D341Med (cell line): ENCODE results near the gene IQSEC2.

Experiments used
- DNase-seq: peaks from one replicate; pipeline ENCODE4 v3.0.0; 2012; ENCODE audit warnings: low spot score

IQSEC2 gene

DNA sequence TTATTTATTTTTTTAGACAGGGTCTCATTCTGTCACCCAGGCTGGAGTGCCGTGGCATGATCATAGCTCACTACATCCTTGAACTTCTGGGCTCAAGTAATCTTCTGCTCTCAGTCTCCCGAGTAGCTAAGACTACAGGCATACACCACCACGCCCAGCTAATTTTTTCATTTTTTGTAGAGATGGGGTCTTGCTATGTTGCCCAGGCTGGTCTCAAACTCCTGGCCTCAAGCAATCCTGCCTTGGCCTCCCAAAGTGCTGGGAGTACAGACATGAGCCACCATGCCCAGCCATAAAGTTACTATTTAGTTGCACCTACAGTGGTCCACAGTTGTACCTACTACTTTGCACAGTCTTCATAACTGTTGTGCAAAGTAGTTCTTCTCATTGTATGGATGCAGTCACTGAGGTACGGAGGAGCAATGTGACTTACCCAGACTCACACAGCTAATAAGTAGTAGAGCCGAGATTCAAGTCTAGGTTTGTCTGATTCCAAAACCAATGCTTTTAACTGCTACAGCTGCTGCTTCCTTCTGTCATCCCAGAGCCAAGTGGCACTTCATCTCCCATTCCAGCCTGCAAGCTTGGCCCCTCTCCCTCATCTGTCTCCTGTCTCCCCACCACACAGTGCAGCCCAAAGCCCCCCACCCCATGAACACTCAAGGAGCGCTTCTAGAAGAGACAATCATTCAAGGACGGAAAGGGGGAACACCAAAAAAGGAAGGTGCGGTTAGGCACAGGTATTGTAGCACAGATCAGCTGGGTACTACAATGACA is 24.0 kb upstream of the IQSEC2 start:
- DNase-seq: no peak

DNA sequence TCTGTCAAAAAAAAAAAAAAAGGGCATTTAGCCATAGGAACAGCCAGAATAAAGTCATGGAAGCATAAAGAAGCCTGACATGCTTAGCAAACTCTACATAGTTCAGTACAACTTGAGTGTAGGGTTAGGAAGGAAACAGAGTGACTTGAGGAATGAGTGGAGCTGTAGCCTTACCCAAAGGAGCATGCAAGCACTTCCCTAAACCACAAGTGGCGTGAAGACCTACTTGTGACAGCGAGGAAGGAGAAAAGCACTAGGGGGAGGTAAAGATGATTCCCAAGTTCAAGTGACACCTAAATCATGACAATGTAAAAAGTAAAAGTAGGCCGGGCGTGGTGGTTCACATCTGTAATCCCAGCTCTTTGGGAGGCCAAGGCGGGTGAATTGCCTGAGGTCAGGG is 21.8 kb upstream of the IQSEC2 start:
- no peak for DNase-seq

DNA sequence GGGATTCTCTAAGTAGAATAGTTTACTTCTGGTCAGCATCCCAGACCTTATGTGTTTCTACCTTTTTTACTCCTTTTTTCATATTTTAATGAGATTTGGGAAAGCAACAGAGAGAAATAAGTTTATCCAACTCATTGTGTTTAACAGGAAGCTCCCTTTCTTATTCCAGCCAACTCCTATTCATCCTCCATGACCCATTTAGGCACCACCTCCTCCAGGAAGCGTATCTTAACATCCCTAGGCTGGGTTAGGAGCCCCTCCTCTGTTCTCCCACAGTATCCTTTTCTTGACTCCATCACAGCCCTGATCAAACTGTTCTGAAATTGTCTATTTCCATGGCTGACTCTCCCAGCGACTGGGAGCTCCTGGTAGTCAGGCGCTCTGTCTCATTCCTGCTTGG is 18.8 kb upstream of the IQSEC2 start:
- DNase-seq: no peak

DNA sequence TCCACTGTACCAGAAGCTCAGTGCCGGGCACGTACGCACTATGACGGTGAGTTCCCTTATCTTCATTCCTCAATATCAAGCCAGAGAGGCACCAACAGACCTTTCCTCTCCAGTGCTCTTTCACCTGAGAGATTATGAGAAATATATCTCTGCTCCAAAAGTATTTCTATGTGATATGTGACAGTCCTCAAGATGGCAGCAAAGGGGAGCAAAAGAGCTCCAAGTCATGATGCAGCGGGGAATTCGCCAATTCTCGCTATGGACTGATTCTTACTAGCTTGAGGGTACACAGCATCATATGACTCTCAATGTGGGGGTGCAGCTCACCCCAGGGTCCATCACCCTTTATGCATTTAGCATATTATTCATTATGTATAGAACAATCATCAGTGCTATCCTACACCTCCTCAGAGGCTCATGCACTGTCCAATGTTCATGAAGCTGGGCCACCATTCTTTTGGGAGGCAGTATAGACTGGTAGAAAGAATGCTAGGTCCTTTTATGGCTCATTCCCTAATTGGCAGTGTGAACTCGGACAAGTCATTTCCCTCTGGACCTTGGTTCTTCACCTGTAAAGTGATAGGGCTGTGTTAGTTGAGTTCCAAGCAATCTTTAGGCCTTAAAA is 12.8 kb upstream of the IQSEC2 start:
- DNase-seq: no peak

DNA sequence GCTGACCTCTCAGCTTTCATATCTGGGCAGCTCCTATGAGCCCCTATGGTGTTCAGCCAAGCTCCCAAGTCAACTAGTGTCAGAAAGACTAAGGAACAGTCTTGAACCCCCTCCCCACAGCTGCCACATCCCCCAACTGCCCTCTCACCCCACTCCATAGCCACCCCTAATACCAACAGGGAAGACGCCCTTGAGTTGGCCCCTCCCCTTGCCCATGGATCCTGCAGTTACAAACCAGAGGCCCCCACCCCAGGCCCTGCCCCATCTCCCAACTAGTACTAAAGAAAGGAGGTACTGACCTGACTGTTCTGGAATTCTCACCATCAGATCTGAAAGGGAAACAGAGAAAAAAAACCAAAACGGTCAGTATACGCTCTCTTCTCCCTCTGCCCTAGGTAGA is 10.2 kb upstream of the IQSEC2 start:
- DNase-seq: no peak

DNA sequence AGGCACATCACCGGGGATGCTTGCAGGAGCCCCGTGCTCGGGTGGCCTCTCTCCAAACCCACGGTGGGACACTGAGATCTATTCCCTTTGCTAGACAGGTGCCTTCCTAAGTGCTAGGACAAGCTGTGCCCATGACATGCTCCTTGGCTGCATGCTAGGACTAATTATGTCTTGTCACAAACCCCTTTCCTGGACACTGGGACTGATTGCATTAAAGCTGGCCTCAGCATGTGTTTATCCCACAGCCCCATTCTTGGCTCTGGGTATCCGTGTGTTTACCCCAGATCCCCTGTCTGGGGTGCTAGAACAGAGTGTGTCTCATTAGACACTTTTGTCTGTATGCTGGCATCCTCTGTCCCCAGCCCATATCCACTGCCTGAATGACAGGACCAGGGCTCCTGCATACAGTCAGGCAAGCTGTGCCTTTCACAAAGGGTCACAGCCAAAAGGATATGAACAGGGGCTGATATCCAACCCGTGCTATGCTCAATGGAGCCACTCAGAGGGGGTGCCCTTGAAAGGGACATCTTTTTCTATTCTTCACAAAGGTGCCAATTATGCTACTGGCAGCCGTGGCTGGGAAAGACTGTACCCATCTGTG is 9.2 kb upstream of the IQSEC2 start:
- no peak for DNase-seq

DNA sequence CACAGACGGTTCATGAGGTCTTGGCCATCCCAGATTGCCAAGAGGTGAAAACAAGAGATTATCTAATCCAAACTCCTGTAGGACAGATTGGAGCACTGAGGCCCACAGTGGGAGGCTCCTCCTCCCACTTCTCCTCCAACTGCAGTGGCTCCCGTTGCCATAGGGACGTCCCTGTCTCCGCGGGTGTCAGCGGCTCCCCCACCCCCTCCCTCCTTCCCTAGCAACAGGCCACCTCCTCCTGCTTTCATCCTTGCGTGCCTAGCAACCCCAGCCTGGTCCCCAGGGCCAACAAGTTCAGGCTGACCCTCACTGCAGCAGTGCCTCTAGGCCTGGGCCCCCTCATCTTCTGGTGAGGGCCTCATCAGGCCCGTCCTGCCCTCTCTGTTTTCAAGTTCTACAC is 6.8 kb upstream of the IQSEC2 start:
- DNase-seq: no peak

DNA sequence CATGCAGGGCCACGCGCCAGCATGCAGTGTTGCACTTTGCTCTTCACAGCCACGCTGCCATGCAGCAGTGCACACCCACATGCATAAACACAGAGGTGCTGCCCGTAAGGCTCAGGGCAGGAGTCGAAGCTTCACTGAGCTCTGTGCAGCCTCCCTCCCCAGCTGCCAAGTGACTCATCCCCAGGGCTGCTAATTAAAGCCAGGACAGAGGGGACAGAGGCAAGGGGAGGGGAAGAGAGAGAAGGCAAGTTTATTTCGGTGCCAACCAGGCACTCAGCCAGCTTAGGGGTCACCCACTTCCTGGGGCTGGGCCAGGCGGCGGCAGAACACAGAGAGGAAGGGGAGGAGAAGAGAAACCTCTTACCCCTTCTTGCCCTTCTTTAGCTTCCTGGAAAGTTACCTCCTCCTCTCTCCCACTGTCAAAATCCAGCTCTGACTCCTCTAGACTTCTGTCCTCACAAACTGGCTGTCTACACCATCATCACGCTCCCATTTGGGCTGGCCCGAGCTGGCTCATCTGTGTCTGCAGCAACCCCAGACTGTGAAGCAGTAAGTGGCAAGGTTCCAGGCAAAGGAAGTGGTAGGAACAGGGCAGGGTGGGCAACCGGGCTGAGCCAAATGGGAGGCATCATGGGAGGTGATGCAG is 6.2 kb upstream of the IQSEC2 start:
- DNase-seq: no peak

DNA sequence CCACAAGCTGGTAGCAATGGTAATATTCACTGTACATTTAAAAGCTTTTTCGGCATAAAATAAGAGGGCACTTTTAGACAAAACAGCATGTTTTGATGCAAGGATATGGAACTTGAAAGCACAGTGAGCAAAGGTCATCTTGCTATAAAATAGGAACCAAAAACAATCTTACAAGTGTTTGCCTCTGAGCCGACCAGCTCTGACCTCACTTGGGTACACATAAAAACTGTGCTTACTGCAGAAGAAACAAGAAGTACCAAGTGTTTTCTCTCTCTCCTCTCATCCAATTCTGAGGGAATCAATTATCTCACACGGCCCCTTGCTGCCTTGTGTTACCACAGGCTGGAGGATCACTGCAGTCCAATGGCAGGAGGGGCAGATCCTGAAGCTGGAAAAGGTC is 4.8 kb upstream of the IQSEC2 start:
- DNase-seq: no peak

DNA sequence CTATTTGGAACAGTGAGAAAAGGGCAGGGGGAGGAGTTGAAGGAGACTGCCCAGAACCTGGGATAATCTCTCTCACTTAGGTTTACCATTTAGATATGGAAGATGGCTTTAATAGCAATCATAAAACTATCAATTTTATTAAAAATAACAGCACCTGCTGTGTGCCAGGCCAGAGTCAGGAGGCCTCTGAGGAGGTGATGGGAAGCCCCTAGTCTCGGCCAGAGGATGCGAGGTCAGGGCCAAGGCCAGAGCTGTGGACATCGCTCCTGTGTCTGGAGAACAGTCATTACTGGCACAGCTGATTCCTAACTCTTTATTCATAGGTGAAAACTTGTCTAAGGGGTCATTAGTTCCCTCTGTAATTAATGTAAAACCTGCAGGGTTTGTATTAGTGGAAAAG is 4.2 kb upstream of the IQSEC2 start:
- no peak for DNase-seq

DNA sequence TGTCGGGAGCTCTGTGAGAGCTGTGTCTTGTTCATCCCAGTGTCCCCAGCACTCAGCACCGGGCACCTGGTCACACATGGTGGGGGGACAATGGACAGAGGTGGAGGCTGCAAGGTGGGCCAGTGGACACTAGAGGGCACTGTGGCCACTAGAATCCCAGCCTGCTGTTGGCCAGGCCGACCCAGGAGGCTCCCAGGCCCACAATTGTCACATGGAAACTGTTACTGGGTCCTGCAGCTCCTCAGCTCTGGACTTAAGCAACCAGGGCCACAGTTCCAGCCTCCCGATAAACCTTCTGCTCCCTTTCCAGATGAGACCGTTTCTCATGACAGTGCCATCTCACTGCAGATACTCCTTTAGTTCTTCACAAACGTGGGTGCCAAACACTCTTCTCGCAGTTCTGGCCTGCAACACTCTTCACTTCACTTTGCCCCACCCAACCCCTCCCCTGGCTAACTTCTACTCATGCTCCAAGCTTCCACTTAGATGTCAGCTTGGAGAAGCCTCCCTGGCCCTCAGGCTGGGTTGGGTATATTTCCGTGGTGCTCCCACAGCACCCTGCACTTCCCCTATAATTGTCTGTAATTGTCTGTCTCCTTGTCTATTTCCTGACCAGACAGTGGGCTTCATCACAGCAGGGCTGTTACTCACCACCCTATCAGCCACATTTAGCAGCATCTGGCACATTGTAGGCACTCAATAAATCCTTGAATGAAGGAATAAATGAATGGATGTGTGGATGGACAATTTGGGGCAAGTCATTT is 3.5 kb upstream of the IQSEC2 start:
- DNase-seq: peak; percentile 80

DNA sequence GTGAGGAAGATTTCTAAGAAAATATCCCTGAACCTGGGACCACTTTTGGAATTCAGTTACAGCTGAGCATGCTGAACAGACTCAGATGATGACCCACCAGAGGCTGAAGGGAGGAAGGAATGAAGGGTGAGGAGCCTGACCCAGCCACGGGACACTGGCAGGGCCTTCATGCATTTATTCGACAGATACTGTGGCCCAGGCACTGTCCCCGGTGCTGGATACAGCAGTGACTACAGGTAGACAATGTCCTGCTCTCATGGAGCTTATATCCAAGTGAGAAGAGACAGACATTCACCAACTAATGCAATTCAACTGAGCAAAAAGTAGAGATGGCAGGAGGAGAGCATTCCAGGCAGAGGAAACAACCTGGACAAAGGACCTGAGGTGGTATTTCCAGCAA is 2.2 kb upstream of the IQSEC2 start:
- DNase-seq: no peak

DNA sequence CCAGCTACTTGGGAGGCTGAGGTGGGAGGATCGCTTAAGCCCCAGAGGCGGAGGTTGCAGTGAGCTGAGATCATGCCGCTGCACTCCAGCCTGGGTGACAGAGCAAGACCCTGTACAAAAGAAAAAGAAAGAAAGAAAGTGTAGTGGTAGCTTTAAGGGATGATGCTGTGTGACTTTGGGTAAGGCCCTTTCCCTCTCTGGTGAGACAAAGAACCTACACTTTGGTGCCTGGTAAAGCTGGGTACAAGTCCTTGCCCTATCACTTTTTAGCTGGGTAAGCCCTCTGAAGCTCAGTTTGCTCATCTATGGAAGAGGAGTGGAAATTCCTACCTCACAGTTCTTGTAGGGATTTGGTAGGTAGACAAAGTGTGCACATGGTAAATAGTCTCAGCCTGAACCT is 1.7 kb upstream of the IQSEC2 start:
- DNase-seq: no peak

DNA sequence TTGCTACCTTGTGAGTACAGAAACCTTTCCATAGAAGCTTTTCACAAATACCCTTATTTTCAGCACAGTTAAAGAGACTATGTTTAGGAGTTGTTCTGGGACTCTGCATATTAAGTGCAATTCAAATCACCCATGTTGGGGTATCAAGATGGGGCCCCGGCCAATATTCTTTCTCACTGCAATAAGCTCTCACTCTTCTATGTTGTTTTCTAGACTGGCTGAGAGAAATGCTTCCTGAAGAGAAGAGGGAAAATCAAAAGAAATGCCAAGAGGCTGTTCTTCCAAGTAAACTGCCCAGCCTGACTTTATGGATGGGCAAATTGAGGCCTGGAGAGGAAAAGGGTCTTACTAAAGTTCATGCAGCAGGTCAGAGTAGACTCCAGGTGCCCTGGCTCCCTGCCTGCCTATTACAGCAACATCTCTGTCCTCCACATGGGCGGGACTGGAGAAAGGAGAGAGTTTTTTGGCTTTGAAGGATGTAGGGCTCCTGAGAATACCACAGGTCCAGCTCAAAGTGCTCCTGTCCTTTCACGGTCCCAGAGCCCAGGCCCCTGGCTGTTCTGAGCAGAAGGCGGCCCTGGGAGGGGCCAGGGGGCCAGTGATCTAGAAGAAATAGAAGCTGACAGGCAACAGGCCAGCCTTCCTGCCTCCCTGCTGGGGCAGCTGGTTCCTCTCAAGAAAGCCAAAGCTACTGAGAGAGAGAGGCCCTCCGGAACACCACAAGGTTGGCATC is 745 bp upstream of the IQSEC2 start:
- no peak for DNase-seq

DNA sequence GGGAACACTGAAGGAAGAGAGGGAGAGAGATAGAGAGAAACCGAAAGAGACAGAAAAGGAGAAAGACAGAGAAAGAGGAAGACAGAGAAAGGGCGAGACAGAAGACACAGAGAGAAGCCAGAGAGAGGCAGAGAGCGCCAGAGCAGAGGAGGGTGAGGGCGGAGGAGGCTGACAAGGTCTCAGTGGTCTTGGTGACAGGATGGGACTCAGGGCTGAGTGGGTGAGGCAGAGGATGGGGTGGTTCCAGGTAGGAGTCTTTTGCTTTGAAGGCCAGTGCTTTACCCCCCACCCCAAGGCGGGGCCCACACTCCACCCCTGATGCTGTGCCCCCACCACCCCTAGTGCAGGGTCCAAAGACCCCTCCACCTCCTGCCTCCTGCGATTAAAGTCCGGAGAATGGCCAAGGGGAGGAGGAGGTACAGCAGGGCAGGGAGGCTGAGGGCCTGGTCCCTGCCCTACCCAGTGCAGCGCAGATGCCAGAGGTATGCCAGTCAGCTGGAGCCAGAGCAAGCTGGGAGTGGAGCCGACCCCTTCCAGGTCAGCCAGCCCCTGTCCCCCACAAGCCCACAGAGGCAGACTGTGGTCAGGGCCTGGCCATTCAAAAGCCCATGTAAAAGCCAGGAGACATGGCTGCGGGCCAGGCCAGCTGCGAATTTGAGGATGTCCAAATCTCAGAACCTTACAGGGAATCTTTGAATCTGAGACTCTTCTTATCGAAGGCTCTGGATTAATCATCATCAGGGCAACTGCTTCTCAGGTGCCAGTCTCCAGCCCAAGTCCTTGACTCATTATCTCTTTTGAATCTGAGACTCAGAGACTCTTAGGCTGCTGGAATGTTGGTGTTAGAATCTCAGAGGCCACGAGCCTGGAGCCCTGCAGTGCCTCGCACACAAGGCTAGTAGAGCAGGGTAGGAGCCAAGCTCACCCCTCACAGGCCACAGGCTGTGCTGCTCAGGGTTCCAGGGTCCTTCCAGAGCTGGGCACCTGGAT is 758 bp downstream of the IQSEC2 start:
- DNase-seq: no peak

DNA sequence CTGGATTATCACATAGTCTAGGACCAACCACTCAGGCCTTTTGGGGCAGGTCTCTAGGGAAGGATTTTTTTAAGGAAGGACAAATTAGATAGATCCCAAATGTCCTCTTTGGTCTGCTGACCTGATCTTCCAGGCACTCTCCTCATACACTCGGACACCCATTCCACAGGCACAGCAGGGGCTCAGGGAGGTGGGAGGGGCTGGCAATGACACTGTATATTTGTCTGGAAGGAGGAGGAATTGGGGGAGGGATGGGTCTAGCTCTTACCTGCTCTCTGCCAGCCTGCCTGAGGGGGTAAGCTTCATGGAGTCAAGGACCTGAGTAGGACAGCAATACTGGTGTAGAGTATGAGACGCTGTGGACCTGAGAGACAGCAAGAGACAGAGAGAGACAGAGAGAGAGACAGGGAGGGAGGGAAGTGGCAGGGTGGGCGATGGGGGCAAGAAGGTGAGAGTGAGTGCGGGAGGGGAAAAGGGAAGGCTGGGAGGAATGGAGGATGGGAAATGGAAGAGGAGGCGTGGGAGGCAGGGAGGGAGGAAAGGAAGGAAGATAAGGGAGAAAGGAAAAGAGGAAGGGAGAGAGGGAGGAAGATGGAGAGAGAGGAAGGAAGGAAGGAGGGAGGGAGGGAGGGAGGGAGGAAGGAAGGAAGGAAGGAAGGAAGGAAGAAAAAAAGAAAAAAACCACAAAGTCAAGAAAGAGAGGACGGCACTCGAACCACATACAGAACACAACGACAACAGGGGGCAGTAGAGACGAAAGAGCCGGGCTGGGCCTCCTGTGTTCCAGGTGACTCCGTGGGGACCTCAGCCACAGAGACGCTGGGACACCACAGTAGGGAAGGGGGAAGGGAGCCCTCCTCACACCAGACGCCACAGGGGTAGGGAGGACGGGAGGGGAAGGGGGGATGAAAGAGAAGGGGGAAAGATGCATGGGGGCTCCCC is 1.8 kb downstream of the IQSEC2 start:
- no peak for DNase-seq

DNA sequence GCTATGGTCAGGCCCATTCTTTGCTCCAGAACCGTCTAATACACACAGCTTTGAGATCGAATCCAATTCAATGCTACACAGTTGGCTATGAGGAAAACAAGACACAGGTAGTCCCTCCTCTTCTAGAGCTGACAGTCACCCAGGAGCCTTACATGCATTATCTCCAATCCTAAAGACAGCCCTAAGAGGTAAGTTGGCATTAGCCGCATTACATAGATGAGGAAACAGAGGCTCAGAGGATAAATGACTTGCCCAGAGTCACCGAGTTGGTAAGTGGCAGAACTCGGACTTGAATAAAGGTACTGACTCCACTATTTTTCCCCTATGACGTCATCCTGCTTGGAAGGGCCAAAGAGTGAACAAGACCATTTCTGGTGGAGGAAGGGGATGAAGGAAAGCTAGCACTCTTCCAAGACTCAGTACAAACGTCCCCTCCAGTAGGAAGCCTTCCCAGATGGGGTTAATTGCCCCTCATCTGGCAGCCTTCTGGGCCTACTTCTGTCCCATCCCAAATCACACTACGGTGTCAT is 8.5 kb downstream of the IQSEC2 start:
- DNase-seq: no peak

DNA sequence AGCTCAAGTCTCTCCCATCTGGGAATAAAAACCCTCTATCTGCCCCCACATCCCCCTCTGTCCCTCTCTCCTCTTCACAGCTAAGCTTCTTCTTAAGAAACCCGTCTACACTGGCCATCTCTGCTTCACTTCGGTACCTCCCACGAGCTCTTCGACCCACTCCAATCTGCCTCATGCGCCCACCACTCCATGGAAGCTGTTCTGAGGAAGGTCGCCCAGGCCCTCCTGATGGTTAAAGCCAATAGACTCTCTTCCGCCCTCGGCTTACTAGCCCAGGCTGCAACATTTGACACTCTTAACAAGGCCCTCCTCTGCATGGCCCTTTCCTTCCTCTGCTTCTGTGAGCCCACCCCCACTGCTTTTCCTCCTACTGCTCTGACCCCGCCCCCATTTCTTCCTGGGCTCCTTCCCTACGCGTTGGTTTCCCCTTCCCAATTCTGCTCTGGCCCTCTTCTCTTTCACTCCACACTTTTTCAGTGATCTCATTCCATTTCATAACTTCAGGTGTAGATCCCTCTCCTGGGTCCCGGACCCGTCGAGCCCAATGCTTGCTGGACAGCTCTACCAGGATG is 11.8 kb downstream of the IQSEC2 start:
- no peak for DNase-seq

DNA sequence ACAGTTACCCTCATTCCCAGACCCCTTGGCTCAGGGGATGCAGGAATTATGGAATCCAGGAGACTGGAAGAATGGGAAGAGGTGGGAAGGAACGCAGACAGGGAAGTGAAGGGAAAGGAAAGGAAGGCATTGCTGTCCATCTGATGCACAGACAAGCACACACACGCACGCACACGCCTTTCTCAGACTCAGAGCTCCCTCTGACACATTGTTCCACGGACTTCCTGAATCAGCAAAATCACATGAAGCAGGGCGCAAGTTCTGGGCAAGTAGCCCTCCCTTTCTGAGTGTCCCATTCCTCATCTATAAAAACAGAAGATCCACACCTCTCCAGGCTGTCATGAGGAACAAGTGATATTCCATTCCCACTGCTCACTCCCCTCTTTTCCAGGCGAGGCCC is 13.2 kb downstream of the IQSEC2 start:
- DNase-seq: no peak
